OCI-LY3 (cell line): ENCODE measurements around the gene NUB1.

Experiments used
- H2AFZ ChIP-seq: fragments of 200-600, 300-600 bp; shearing (Covaris generic); 2 replicates; pipeline ENCODE4 v1.6.0; 2014; ENCODE audit warnings: antibody characterized with exemption, low read depth, low read length
- H3K27ac ChIP-seq: fragments of 200-600, 300-600 bp; sonication (generic); 2 replicates; pipeline ENCODE4 v1.5.1; 2014; ENCODE audit warnings: mild to moderate bottlenecking, low read length, moderate library complexity, mixed read lengths
- H3K27me3 ChIP-seq: fragments of 200-600, 300-600 bp; sonication (generic); 2 replicates; pipeline ENCODE4 v1.6.1; 2014; ENCODE audit warnings: low read depth, low read length, mixed read lengths
- H3K36me3 ChIP-seq: fragments of 200-600, 300-600 bp; sonication (generic); replicated peaks from 2 replicates; pipeline ENCODE3; 2014; ENCODE audit warnings: low read depth, low read length, mixed read lengths
- H3K4me1 ChIP-seq: fragments of 300-600, 200-600 bp; sonication (generic); 2 replicates; pipeline ENCODE4 v1.6.1; 2014; ENCODE audit warnings: low read length, mixed read lengths
- H3K4me2 ChIP-seq: fragments of 200-600, 300-600 bp; sonication (generic); 2 replicates; pipeline ENCODE4 v1.6.1; 2014; ENCODE audit warnings: low read length, mixed read lengths
- H3K4me3 ChIP-seq: fragments of 300-600, 200-600 bp; sonication (generic); 2 replicates; pipeline ENCODE4 v1.5.1; 2014; ENCODE audit warnings: antibody characterized with exemption, mild to moderate bottlenecking, low read length, moderate library complexity
- H3K79me2 ChIP-seq: fragments of 300-600, 200-600 bp; shearing (Covaris generic); 2 replicates; pipeline ENCODE4 v1.6.1; 2014; ENCODE audit warnings: mild to moderate bottlenecking, low read length, mixed read lengths
- H3K9ac ChIP-seq: fragments of 300-600, 200-600 bp; shearing (Covaris generic); 2 replicates; pipeline ENCODE4 v1.6.0; 2014; ENCODE audit warnings: mild to moderate bottlenecking, low read length, moderate library complexity
- H3K9me3 ChIP-seq: fragments of 200-600, 300-600 bp; shearing (Covaris generic); 2 replicates; pipeline ENCODE4 v1.6.1; 2014; ENCODE audit warnings: low read length, mixed read lengths; ENCODE audit not compliant: insufficient read depth
- H4K20me1 ChIP-seq: fragments of 200-600, 300-600 bp; sonication (generic); 2 replicates; pipeline ENCODE4 v1.6.1; 2016; ENCODE audit warnings: low read length, mixed read lengths; ENCODE audit not compliant: insufficient read depth
- EZH2phosphoT487 ChIP-seq: fragments of 200-600 bp; shearing (Covaris generic); IDR thresholded peaks from 2 replicates; pipeline ENCODE4 v1.6.1; 2018; ENCODE audit warnings: antibody characterized with exemption, mixed run types, low read depth
- TF ChIP-seq, protein P1 (sequence below): fragments of 200-600, 300-600 bp; sonication (generic); IDR thresholded peaks from 2 replicates; pipeline ENCODE4 v1.5.1; 2014; ENCODE audit warnings: antibody characterized with exemption, low read length, low read depth

The NUB1 gene

DNA sequence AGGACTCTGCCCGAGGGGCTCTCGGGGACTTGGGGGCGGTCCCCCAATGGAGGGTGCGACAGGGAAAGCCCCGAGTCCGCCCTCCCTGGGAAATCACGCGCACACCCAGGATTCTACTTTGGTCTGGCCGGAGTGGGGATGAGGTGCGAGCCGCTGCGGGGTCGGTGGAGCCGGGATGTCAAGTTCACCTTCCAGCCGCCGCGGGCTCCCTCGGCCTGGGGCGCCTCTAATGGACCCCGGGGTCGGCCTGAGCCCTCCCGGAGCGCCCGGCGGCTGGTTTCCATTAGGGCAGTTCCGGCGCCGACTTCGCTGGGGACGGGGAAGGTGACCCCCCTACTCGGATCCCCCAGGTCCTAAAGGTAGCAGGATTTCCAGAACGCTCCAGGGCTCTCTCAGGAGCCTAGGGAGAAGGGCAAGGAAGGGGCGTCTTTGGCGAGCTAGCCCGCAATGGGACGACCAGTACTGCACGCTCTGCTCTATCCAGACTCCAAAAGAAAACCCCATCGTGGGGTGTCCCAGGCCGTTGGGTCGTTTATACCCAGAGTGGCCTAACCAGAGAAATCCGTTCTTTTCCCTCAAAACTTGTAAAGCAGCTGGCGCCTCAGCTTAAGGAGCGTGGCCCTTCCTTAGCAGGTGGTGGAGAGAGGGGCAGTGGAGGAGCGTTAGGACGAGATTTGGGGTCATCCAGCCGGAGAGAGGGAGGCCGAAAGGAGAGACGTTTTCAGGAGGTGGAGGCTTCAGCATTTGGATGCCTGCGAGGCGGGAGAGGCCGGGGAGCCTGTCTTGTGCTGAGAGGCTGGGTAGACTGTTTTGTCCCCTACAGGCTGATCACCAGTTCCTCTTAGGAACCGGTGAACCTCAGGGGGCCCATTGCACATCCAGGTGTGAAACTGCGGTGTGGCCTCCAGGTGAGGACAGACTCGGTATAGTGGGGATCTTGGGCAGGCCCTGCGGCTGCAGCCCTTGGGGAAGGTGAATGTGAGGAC lies 69.1 kb downstream of the NUB1 start:
- no peak overlapping the region for H3K9ac ChIP-seq
- no peak overlapping the region for H3K4me3 ChIP-seq
- H3K79me2 ChIP-seq, result no peaks in the 10 kb centered on the region
- no peaks in the 10 kb centered on the region for H3K9me3 ChIP-seq
- no peak overlapping the region for H3K27ac ChIP-seq
- no peaks in the 10 kb centered on the region; the same call in 1 of the 2 replicates for H4K20me1 ChIP-seq
- H3K27me3 ChIP-seq, result peaks cover 29% of the 10 kb centered on the region
- TF ChIP-seq, protein P1, sequence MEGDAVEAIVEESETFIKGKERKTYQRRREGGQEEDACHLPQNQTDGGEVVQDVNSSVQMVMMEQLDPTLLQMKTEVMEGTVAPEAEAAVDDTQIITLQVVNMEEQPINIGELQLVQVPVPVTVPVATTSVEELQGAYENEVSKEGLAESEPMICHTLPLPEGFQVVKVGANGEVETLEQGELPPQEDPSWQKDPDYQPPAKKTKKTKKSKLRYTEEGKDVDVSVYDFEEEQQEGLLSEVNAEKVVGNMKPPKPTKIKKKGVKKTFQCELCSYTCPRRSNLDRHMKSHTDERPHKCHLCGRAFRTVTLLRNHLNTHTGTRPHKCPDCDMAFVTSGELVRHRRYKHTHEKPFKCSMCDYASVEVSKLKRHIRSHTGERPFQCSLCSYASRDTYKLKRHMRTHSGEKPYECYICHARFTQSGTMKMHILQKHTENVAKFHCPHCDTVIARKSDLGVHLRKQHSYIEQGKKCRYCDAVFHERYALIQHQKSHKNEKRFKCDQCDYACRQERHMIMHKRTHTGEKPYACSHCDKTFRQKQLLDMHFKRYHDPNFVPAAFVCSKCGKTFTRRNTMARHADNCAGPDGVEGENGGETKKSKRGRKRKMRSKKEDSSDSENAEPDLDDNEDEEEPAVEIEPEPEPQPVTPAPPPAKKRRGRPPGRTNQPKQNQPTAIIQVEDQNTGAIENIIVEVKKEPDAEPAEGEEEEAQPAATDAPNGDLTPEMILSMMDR, result no peak
- no peak for TF ChIP-seq EZH2phosphoT487
- no peaks in the 10 kb centered on the region for H3K4me1 ChIP-seq
- H2AFZ ChIP-seq, result no peak overlapping the region
- no peak overlapping the region for H3K4me2 ChIP-seq
- no peaks in the 10 kb centered on the region for H3K36me3 ChIP-seq

DNA sequence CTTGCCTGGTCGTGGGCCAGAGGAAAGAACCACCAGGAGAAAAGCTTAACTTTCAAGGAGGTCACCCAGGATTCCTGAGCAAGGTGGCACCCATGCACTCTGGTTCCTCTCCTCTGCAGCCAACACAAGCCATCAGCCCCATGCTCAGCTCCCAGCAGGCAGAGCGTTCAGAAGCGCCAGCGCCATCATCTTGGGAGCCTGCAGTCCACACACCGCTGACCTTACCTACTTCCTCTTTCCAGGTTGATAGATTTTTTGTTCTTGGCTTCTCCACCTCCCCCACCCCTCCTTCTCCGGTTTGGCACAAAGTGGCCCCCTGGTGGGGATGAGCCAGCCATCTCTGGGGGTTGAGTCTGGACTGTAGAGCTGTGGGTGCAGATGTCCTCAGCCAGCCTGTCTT lies 69.9 kb downstream of the NUB1 start:
- Histone ChIP-seq H3K9me3 (no peaks in the 10 kb centered on the region), H3K4me2 (no peak overlapping the region), H2AFZ (no peak overlapping the region), H3K27ac (no peak overlapping the region), H3K9ac (no peak overlapping the region), H3K27me3 (peaks cover 30% of the 10 kb centered on the region), H4K20me1 (no peaks in the 10 kb centered on the region), H3K79me2 (no peaks in the 10 kb centered on the region), H3K36me3 (no peaks in the 10 kb centered on the region), H3K4me3 (no peak overlapping the region), H3K4me1 (no peaks in the 10 kb centered on the region)
- TF ChIP-seq, protein P1, result no peak
- TF ChIP-seq EZH2phosphoT487, result no peak

DNA sequence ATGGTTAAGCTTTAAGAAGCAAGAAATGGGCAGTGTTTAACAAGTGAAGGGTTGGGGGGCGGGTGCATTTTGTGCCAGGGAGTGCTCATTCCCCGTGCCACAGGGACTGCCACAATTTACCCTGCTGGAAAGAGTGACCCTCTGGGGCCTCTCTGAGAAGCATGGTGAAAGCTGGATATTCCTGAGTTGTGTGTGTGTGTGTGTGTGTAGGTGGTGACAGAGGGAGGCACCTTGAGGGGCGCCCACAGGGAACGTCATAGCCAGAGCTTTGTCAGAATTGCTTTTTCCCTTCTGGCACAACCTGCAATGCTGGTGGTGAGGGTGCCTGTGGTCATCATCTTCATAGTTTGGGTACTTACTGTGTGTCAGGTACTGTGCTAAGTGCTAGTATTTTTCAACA lies 70.7 kb downstream of the NUB1 start:
- Histone ChIP-seq H3K27ac (no peak overlapping the region), H3K79me2 (no peaks in the 10 kb centered on the region), H3K9ac (no peak overlapping the region), H2AFZ (no peak overlapping the region), H3K4me3 (no peak overlapping the region), H3K27me3 (peaks cover 30% of the 10 kb centered on the region), H4K20me1 (no peaks in the 10 kb centered on the region), H3K4me1 (no peaks in the 10 kb centered on the region), H3K4me2 (no peak overlapping the region), H3K9me3 (no peaks in the 10 kb centered on the region), H3K36me3 (no peaks in the 10 kb centered on the region)
- TF ChIP-seq EZH2phosphoT487, result no peak
- TF ChIP-seq, protein P1, result no peak

DNA sequence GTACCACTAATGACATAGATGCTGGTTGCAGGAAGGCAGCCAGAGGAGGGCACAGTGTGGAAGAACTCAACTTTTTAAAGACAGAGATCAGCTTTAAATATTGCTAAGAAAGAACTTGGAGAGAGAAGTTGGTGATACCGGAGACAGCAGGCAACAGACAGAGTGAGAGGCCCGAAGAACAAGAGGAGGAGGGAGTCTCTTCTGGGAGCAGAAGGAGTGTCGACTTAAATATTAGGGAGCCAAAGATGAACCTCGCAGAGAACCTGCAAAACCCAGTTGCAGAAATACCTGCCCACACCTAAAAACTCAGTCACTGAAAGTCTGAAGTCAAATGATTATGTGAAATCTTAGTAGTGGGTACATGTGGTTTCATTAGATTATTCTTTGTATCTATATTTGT lies 71.6 kb downstream of the NUB1 start:
- no peak overlapping the region for H3K4me3 ChIP-seq
- peaks cover 30% of the 10 kb centered on the region for H3K27me3 ChIP-seq
- no peak overlapping the region for H3K27ac ChIP-seq
- no peaks in the 10 kb centered on the region for H3K4me1 ChIP-seq
- no peak overlapping the region for H3K4me2 ChIP-seq
- no peaks in the 10 kb centered on the region for H4K20me1 ChIP-seq
- no peak overlapping the region for H2AFZ ChIP-seq
- H3K9ac ChIP-seq, result no peak overlapping the region
- no peaks in the 10 kb centered on the region for H3K9me3 ChIP-seq
- no peak for TF ChIP-seq EZH2phosphoT487
- TF ChIP-seq, protein P1, result no peak
- H3K36me3 ChIP-seq, result no peaks in the 10 kb centered on the region
- H3K79me2 ChIP-seq, result no peaks in the 10 kb centered on the region
